Heart left ventricle (tissue), 13 donors: Measurements from ENCODE around the gene ZBTB9.

ENCODE experiments used
- POLR2A ChIP-seq, 2 donors: fragments of 450-650 bp; IDR thresholded peaks; one replicate each; pipeline ENCODE4 v1.6.1; 2017; ENCODE audit warnings: antibody characterized with exemption in 2 of 2, mild to moderate bottlenecking in 2 of 2, moderate library complexity in 2 of 2
- TF ChIP-seq, protein P1 (sequence below), 12 donors: fragments of 200-600 bp; sonication (generic) in 4 of 12; IDR thresholded peaks; one replicate each; pipeline versions ENCODE4 v1.5.0 to v1.8.0; 2018 to 2022; ENCODE audit warnings: antibody characterized with exemption in 12 of 12, mild to moderate bottlenecking in 5 of 12
- donor health status: ischemic (EF 13 %, LVEDD 7.1; RV severe dilation, severe dysfunction).
- donor health status: DM: no; HTN: yes; CAD: no.
- donor health status: DM: no; HTN: no; CAD: no.
- donor health status: ischemic (EF 25% LVEDD 6.9; RV normal size, moderate dysfunction).
- donor health status: ischemic (EF 25% LVEDD 5.7; RV mildly dilated, moderate dysfunction).
- donor health status: ischemic (EF 35%, LVEDD 5.7; RV mildly dilated, moderate dysfunction).
- donor health status: nonischemic (EF 11% LVEDD 7.7; RV severe dilation, severe dysfunction).
- donor health status: DM: yes; HTN: yes; CAD: no.
- donor health status: PGD.
- donor health status: ischemic (EF 29% LVEDD 5.4; RV normal size, mild dysfunction).
- donor health status: nonischemic (EF 23%, LVEDD 6.1; RV moderate dilation, normal function).

DNA sequence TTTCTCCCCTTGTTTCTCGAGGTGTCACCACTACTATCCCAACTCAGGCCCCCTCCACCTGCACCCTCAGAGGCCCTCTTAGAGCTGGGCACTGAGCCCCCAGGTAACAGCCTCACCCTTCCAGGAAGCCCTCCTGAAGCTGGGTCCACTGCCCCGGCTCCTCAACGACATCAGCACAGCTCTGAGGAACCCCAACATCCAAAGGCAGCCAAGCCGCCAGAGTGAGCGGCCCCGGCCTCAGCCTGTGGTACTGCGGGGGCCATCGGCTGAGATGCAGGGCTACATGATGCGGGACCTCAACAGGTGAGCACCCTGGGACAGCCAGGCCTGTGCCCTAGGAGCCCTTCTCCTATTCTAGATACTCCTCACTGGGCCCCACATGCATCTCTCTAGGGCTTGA is 12.9 kb upstream of the ZBTB9 start:
- no peak for TF ChIP-seq POLR2A (IDR thresholded peaks at IDR 0.05)
- TF ChIP-seq, protein P1, sequence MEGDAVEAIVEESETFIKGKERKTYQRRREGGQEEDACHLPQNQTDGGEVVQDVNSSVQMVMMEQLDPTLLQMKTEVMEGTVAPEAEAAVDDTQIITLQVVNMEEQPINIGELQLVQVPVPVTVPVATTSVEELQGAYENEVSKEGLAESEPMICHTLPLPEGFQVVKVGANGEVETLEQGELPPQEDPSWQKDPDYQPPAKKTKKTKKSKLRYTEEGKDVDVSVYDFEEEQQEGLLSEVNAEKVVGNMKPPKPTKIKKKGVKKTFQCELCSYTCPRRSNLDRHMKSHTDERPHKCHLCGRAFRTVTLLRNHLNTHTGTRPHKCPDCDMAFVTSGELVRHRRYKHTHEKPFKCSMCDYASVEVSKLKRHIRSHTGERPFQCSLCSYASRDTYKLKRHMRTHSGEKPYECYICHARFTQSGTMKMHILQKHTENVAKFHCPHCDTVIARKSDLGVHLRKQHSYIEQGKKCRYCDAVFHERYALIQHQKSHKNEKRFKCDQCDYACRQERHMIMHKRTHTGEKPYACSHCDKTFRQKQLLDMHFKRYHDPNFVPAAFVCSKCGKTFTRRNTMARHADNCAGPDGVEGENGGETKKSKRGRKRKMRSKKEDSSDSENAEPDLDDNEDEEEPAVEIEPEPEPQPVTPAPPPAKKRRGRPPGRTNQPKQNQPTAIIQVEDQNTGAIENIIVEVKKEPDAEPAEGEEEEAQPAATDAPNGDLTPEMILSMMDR (IDR thresholded peaks at IDR 0.05) = no peak
